CD4-positive, alpha-beta memory T cell (primary cell): ENCODE data around the gene SASH1. TPM values are rescaled to one million over a fixed set of nuclear protein-coding genes. Genes with fewer than 3 reads are reported as not detected.

ENCODE experiments used
- CTCF ChIA-PET: fragments of 350-600 bp; sonication (Branson Sonifier 250); formaldehyde crosslinking; loops from one replicate; lab custom pipeline; 2021; ENCODE audit warnings: inconsistent platforms; ENCODE audit not compliant: partially characterized antibody; lab: Charles Lee
- POLR2A ChIA-PET: fragments of 350-600 bp; sonication (Branson Sonifier 250); formaldehyde crosslinking; loops from one replicate; lab custom pipeline; 2021; ENCODE audit not compliant: partially characterized antibody; lab: Charles Lee
- DNase-seq, 5 donors: peaks; one replicate each; pipeline versions ENCODE4 v3.0.0 to v3.0.0-alpha.2; 2020 to 2022; ENCODE audit warnings: mixed read lengths in 1 of 5
- H3K27ac ChIP-seq: one replicate; pipeline ENCODE4 v1.7.0; 2013; ENCODE audit warnings: low read depth, low read length
- H3K27me3 ChIP-seq: 2 replicates; pipeline ENCODE4 v1.7.0; 2013; ENCODE audit warnings: mild to moderate bottlenecking, low read length, moderate library complexity; ENCODE audit not compliant: insufficient read depth
- H3K36me3 ChIP-seq: 2 replicates; pipeline ENCODE4 v1.7.0; 2013; ENCODE audit warnings: mild to moderate bottlenecking, low read length, moderate library complexity; ENCODE audit not compliant: insufficient read depth
- H3K4me1 ChIP-seq: 2 replicates; pipeline ENCODE4 v1.7.0; 2013; ENCODE audit warnings: mild to moderate bottlenecking, low read length, moderate library complexity; ENCODE audit not compliant: insufficient read depth
- H3K4me3 ChIP-seq, 2 donors: one replicate each; pipeline ENCODE4 v1.7.0; 2013; ENCODE audit warnings: low read length in 2 of 2, mild to moderate bottlenecking in 1 of 2
- H3K9me3 ChIP-seq, 2 donors: one replicate each; pipeline ENCODE4 v1.7.0; 2013; ENCODE audit warnings: low read length in 2 of 2, control low read depth in 1 of 2; ENCODE audit not compliant: control insufficient read depth in 1 of 2
- H3K27ac Mint-ChIP-seq, 7 donors: one replicate each; pipeline ENCODE4 v1.8.0; 2020 to 2021; ENCODE audit warnings: mixed read lengths in 7 of 7, mild to moderate bottlenecking in 6 of 7, inconsistent platforms in 3 of 7, moderate library complexity in 3 of 7
- H3K27me3 Mint-ChIP-seq, 2 donors: one replicate each; pipeline ENCODE4 v1.8.0; 2020 to 2021; ENCODE audit warnings: mixed read lengths in 2 of 2
- H3K36me3 Mint-ChIP-seq, 2 donors: one replicate each; pipeline ENCODE4 v1.8.0; 2020 to 2021; ENCODE audit warnings: mixed read lengths in 2 of 2, inconsistent platforms in 1 of 2, mild to moderate bottlenecking in 1 of 2
- H3K4me1 Mint-ChIP-seq, 4 donors: one replicate each; pipeline ENCODE4 v1.8.0; 2020 to 2021; ENCODE audit warnings: mixed read lengths in 4 of 4, mild to moderate bottlenecking in 1 of 4
- H3K4me3 Mint-ChIP-seq, 8 donors: one replicate each; pipeline ENCODE4 v1.8.0; 2020 to 2021; ENCODE audit warnings: mixed read lengths in 8 of 8, mild to moderate bottlenecking in 7 of 8, moderate library complexity in 6 of 8, inconsistent platforms in 3 of 8
- H3K9me3 Mint-ChIP-seq, 8 donors: one replicate each; pipeline ENCODE4 v1.8.0; 2020 to 2021; ENCODE audit warnings: mixed read lengths in 8 of 8, mild to moderate bottlenecking in 5 of 8, inconsistent platforms in 3 of 8, moderate library complexity in 1 of 8
- intact Hi-C: fragments of 100-400 bp; cut with micrococcal nuclease; formaldehyde crosslinking; loops from one replicate; pipeline ENCODE4 v1.15.1; 2023
- polyA plus RNA-seq, 2 donors: library from polyadenylated mRNA; unstranded; fragments of 300-500 nt; fragmentation: Illumina TruSeq; gene quantifications; one replicate each; pipeline ENCODE4 v1.2.3, GENCODE V29; 2021
- total RNA-seq, 2 experiments: library from RNA; stranded (reverse); gene quantifications; one replicate each; pipeline ENCODE4 v1.2.3, GENCODE V29; 2021

SASH1 gene
- total and polyA plus RNA-seq, 4 experiments from 2014 or later: 0.26 to 4.9 (median 1.7) TPM

- peaks cover 24% of the 10 kb centered on the region for H3K4me1 ChIP-seq
- peaks cover 6 to 49% (median 19%) of the 10 kb centered on the region in 4 donors for H3K4me1 Mint-ChIP-seq
- no peaks in the 10 kb centered on the region for H3K9me3 ChIP-seq
- H3K27me3 Mint-ChIP-seq: peaks cover 2 to 4% of the 10 kb centered on the region in 2 donors
- H3K27me3 ChIP-seq: no peaks in the 10 kb centered on the region
- ChIA-PET POLR2A (no interaction called here), CTCF (interaction anchor here (1.1 to 1.9 kb wide), 2 partner anchors 9 to 11 kb away, joined by 3 to 6 read pairs; no protein-coding TSS in a partner anchor)
- peaks cover 0 to 1% (median 0%) of the 10 kb centered on the region in 8 donors for H3K9me3 Mint-ChIP-seq
- H3K4me3 ChIP-seq: no peak overlapping the region
- H3K27ac Mint-ChIP-seq: no peak overlapping the region
- peak overlapping the region in 2 of 8 donors; percentile 21 to 23 for H3K4me3 Mint-ChIP-seq
- DNase-seq: no peak
- intact Hi-C loops: no loop called here
- no peak overlapping the region for H3K27ac ChIP-seq
- H3K36me3 Mint-ChIP-seq: peaks cover 0 to 8% of the 10 kb centered on the region in 2 donors
- no peaks in the 10 kb centered on the region for H3K36me3 ChIP-seq
These were observed 110.2 kb downstream of the SASH1 start for GRCh38 chr6:148452876-148453275.

DNA sequence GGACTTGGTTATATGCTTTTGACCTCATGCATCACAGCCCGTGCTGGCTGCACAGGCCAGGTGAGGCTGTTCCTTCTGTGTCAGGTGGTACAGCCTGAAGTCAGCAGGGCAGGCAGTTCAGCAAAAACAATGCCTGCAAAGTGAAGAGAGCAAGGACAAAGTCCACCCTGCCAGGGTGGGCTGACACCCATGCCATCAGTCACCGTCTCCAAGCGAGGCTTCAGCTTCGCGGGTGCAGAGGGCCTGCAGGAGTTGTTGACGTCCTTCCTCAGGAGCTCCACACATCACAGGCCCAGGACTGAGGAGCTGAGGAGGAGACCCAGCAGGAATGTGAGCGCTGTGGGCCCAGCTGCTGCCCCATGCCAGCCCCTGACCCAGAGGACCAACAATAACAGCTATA is 111.3 kb downstream of the SASH1 start:
- intact Hi-C loops: no loop called here
- H3K9me3 Mint-ChIP-seq: no peaks in the 10 kb centered on the region
- H3K27me3 Mint-ChIP-seq: peaks cover 1 to 2% of the 10 kb centered on the region in 2 donors
- no peak for DNase-seq
- POLR2A ChIA-PET: no interaction called here
- peaks cover 0 to 4% of the 10 kb centered on the region in 2 donors for H3K36me3 Mint-ChIP-seq
- no peak overlapping the region for H3K4me3 ChIP-seq
- CTCF ChIA-PET: interaction anchor here (1.9 kb wide), 1 partner anchor 8 kb away, joined by 6 read pairs; no protein-coding TSS in a partner anchor
- peaks cover 6 to 39% (median 14%) of the 10 kb centered on the region in 4 donors for H3K4me1 Mint-ChIP-seq
- no peaks in the 10 kb centered on the region for H3K36me3 ChIP-seq
- no peak overlapping the region for H3K4me3 Mint-ChIP-seq
- peaks cover 21% of the 10 kb centered on the region for H3K4me1 ChIP-seq
- no peak overlapping the region for H3K27ac ChIP-seq
- H3K9me3 ChIP-seq: no peaks in the 10 kb centered on the region
- H3K27ac Mint-ChIP-seq: no peak overlapping the region
- no peaks in the 10 kb centered on the region for H3K27me3 ChIP-seq

DNA sequence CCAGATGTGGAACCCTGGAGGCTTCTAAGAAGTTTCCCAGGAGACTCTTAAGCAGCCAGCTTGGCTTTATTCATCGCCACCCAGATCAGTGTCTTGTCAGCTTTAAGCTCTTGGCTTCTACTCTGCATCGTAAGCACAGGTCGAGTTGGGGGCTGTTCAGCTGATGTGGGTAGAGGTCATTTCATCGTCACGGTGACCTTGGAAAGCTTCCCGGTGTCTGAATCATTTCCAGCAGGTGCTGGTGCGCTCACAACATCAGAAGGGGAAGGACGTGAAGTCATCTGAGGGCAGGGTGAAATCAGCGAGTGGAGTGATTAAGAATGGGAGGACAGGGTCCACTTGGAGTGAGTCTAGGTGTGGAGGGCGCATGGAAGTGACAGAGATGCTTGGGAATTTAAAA is 112.6 kb downstream of the SASH1 start:
- Histone ChIP-seq H3K9me3 (no peaks in the 10 kb centered on the region), H3K27me3 (no peaks in the 10 kb centered on the region), H3K36me3 (no peaks in the 10 kb centered on the region), H3K4me1 (peaks cover 21% of the 10 kb centered on the region), H3K4me3 (no peak overlapping the region), H3K27ac (no peak overlapping the region)
- ChIA-PET POLR2A (no interaction called here), CTCF (no interaction called here)
- H3K4me1 Mint-ChIP-seq: peaks cover 6 to 40% (median 14%) of the 10 kb centered on the region in 4 donors
- H3K4me3 Mint-ChIP-seq: no peak overlapping the region
- intact Hi-C loops: no loop called here
- peaks cover 0 to 3% of the 10 kb centered on the region in 2 donors for H3K36me3 Mint-ChIP-seq
- no peak for DNase-seq
- peaks cover 2 to 3% of the 10 kb centered on the region in 2 donors for H3K27me3 Mint-ChIP-seq
- H3K27ac Mint-ChIP-seq: no peak overlapping the region
- H3K9me3 Mint-ChIP-seq: no peaks in the 10 kb centered on the region

GRCh38 chr6:148455674-148456558 is 113.3 kb downstream of the SASH1 start:
- H3K27me3 Mint-ChIP-seq: peaks cover 2% of the 10 kb centered on the region in 2 donors
- intact Hi-C loops: no loop called here
- Histone ChIP-seq H3K9me3 (no peaks in the 10 kb centered on the region), H3K36me3 (no peaks in the 10 kb centered on the region), H3K4me1 (peaks cover 20% of the 10 kb centered on the region), H3K27me3 (no peaks in the 10 kb centered on the region), H3K27ac (no peak overlapping the region), H3K4me3 (no peak overlapping the region)
- POLR2A ChIA-PET: no interaction called here
- H3K4me1 Mint-ChIP-seq: peaks cover 6 to 35% (median 12%) of the 10 kb centered on the region in 4 donors
- DNase-seq: no peak
- no peak overlapping the region for H3K4me3 Mint-ChIP-seq
- CTCF ChIA-PET: interaction anchor here (0.8 to 1.8 kb wide), 2 partner anchors 10 to 11 kb away, joined by 5 read pairs; no protein-coding TSS in a partner anchor
- H3K9me3 Mint-ChIP-seq: no peaks in the 10 kb centered on the region
- no peak overlapping the region for H3K27ac Mint-ChIP-seq
- H3K36me3 Mint-ChIP-seq: no peaks in the 10 kb centered on the region

DNA sequence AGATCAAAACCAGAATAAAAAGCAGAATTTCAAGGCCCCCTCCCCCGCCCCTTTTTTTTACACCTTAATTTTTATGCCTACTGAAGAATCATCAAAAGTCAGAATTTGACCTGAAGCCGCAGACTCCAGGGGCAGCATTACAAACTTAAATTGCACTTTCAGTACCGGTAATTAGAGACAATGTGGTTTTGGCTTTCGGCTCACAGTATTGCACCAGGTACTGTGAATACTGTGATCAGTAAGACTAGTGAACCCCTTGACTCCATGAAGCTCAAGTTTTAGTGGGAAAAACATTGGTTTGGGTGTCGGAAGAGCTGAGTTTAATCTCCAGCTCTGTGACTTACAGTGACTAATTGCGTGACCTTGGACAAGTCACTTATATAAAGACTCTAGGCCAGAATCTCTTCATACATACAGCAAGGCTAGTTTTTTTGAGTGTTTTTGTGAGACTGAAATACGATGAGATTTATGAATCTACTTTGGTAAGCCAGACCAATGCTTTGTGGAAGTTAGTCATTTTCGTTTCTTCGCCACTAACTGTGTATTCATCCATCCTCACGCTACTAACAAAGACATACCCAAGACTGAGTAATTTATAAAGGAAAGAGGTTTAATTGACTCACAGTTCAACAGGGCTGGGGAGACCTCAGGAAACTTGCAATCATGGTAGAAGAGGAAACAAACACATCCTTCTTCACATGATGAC is 114.7 kb downstream of the SASH1 start:
- DNase-seq: no peak
- Histone ChIP-seq H3K4me3 (no peak overlapping the region), H3K9me3 (no peaks in the 10 kb centered on the region), H3K36me3 (no peaks in the 10 kb centered on the region), H3K27me3 (no peaks in the 10 kb centered on the region), H3K4me1 (peaks cover 6% of the 10 kb centered on the region), H3K27ac (no peak overlapping the region)
- H3K27ac Mint-ChIP-seq: no peak overlapping the region
- intact Hi-C loops: no loop called here
- H3K27me3 Mint-ChIP-seq: peaks cover 2% of the 10 kb centered on the region in 2 donors
- H3K4me3 Mint-ChIP-seq: no peak overlapping the region
- POLR2A ChIA-PET: no interaction called here
- H3K36me3 Mint-ChIP-seq: no peaks in the 10 kb centered on the region
- H3K9me3 Mint-ChIP-seq: no peaks in the 10 kb centered on the region
- CTCF ChIA-PET: interaction anchor here (0.8 to 1.8 kb wide), 3 partner anchors 8 to 12 kb away, joined by 5 to 6 read pairs (median 5); no protein-coding TSS in a partner anchor
- peaks cover 0 to 21% (median 1%) of the 10 kb centered on the region in 4 donors for H3K4me1 Mint-ChIP-seq

DNA sequence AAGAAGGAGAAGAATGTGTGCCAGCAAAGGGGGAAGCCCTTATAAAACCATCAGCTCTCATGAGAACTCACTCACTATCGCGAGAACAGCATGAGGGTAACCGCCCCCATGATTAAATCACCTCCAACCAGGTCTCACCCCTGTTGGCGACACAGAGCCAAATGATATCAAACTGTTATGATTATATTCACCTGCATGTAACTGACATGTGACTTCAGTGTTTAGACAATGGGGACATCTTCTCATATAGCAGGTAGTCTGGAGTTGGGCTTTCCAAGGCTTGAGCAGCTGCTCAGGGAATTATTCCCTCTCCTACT is 115.2 kb downstream of the SASH1 start:
- Mint-ChIP-seq H3K27me3 (peaks cover 2 to 4% of the 10 kb centered on the region in 2 donors), H3K9me3 (no peaks in the 10 kb centered on the region), H3K4me1 (peaks cover 0 to 16% (median 0%) of the 10 kb centered on the region in 4 donors), H3K4me3 (no peak overlapping the region), H3K36me3 (no peaks in the 10 kb centered on the region), H3K27ac (no peak overlapping the region)
- Histone ChIP-seq H3K36me3 (no peaks in the 10 kb centered on the region), H3K9me3 (no peaks in the 10 kb centered on the region), H3K4me1 (peaks cover under 1% of the 10 kb centered on the region), H3K4me3 (no peak overlapping the region), H3K27me3 (no peaks in the 10 kb centered on the region), H3K27ac (no peak overlapping the region)
- ChIA-PET POLR2A (no interaction called here), CTCF (interaction anchor here (1.8 kb wide), 2 partner anchors 9 to 12 kb away, joined by 5 to 6 read pairs; no protein-coding TSS in a partner anchor)
- no peak for DNase-seq
- intact Hi-C loops: no loop called here

DNA sequence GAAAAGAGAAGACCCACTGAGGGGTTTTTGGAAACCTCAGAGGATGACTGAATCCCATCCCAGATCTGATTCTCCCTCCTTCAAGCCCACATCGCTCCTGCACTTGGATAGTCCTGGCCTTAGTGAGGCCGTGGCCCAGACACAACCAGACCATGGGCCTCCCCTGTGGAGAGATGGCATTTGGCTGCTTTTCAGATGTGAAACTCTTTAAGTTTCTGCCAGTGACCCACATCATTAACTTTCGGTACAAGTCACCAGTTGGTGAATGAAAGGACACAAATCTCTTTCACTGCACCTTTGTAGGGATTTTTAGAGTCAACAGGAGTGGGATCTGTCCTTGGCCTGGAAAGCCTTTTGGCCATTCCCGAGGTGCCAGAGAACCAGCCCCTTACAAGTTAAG is 116.6 kb downstream of the SASH1 start:
- H3K27me3 Mint-ChIP-seq: peaks cover 2 to 4% of the 10 kb centered on the region in 2 donors

More for the DNA sequence above, 116.6 kb downstream of the SASH1 start:
- Histone ChIP-seq H3K9me3 (no peaks in the 10 kb centered on the region), H3K4me3 (no peak overlapping the region), H3K27me3 (no peaks in the 10 kb centered on the region), H3K4me1 (no peaks in the 10 kb centered on the region), H3K36me3 (no peaks in the 10 kb centered on the region), H3K27ac (no peak overlapping the region)
- H3K27ac Mint-ChIP-seq: no peak overlapping the region
- H3K4me1 Mint-ChIP-seq: peaks cover 0 to 5% (median 0%) of the 10 kb centered on the region in 4 donors
- H3K36me3 Mint-ChIP-seq: no peaks in the 10 kb centered on the region
- intact Hi-C loops: no loop called here
- H3K4me3 Mint-ChIP-seq: no peak overlapping the region
- CTCF ChIA-PET: interaction anchor here (1.3 kb wide), 1 partner anchor 10 kb away, joined by 3 read pairs; no protein-coding TSS in a partner anchor
- POLR2A ChIA-PET: no interaction called here
- DNase-seq: no peak
- no peaks in the 10 kb centered on the region for H3K9me3 Mint-ChIP-seq
